Right lobe of liver (tissue), 4 donors: ENCODE results near the gene ARSG.

Experiments used
- POLR2A ChIP-seq: fragments of 450-650 bp; IDR thresholded peaks from one replicate; pipeline ENCODE4 v1.6.1; 2017; ENCODE audit warnings: antibody characterized with exemption, mild to moderate bottlenecking
- TF ChIP-seq, protein P1 (sequence below), 4 donors: fragments of 200-600 bp in 3 of 4; fragments of 450-650 bp in 1 of 4; IDR thresholded peaks; one replicate each; pipeline versions ENCODE4 v1.5.1 to v1.8.0; 2016 to 2022; ENCODE audit warnings: antibody characterized with exemption in 4 of 4, mild to moderate bottlenecking in 2 of 4
- donor health status: DM: no; HTN: no; CAD: no.
- donor health status: DM: no; HTN: no; CAD: no.
- donor health status: DM: no; HTN: yes; CAD: no.

DNA sequence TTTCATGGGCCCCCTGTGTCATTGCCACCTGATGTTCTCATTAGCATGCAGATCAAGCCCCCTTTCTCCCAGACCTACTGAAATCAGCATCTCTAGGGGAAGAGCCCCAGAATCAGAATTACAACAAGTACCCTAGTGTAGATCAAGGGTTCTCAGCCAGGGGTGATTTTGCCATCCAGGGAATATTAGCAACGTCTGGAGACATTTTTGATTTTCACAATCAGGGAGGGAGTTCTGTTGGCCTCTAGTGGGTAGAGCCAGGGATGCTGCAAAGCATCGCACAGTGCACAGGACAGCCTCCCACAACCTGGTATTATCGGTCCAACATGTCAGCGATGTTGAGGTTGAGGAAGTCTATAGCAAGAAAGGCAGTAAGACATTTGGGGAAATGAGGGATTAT, 36.1 kb upstream of the ARSG start:
- TF ChIP-seq, protein P1, sequence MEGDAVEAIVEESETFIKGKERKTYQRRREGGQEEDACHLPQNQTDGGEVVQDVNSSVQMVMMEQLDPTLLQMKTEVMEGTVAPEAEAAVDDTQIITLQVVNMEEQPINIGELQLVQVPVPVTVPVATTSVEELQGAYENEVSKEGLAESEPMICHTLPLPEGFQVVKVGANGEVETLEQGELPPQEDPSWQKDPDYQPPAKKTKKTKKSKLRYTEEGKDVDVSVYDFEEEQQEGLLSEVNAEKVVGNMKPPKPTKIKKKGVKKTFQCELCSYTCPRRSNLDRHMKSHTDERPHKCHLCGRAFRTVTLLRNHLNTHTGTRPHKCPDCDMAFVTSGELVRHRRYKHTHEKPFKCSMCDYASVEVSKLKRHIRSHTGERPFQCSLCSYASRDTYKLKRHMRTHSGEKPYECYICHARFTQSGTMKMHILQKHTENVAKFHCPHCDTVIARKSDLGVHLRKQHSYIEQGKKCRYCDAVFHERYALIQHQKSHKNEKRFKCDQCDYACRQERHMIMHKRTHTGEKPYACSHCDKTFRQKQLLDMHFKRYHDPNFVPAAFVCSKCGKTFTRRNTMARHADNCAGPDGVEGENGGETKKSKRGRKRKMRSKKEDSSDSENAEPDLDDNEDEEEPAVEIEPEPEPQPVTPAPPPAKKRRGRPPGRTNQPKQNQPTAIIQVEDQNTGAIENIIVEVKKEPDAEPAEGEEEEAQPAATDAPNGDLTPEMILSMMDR (IDR thresholded peaks at IDR 0.05) = no peak
- TF ChIP-seq POLR2A = no peak
